Measurements from ENCODE around the gene LIMK2.

GRCh38 chr22:31244943-31245451 lies 32.9 kb downstream of the LIMK2 start:
- no peak for TF ChIP-seq CTCF (conservative IDR thresholded peaks at IDR 0.05)
- TF ChIP-seq ZFX (IDR thresholded peaks at IDR 0.05) = no peak

All from C4-2B (cell line).